HG02885 (cell line): Measurements from ENCODE around the gene ZNF408.
"Not testable (repeated sequence)": the region's sequence is repeated elsewhere in the genome, so short reads cannot be mapped to it uniquely, and the experiment has no call there.

Experiments used
- ATAC-seq: cut with Tn5 transposase; IDR thresholded peaks from one replicate; pipeline ENCODE4 v1.9.1; 2021; ENCODE audit warnings: mild to moderate bottlenecking; ENCODE audit not compliant: unreplicated experiment, poor library complexity

ZNF408 gene

GRCh38 chr11:46700241-46701077 is at the start of gene ZNF408, which contains the start of gene ARHGAP1:
TSS of gene ZNF408 (plus strand) at chr11:46701031. CDS start at chr11:46701048, 17 bp downstream.
TSS of gene ARHGAP1 (minus strand) at chr11:46700619. CDS start at chr11:46696107, 4,512 bp downstream.
- ATAC-seq, result peak; percentile 94

DNA sequence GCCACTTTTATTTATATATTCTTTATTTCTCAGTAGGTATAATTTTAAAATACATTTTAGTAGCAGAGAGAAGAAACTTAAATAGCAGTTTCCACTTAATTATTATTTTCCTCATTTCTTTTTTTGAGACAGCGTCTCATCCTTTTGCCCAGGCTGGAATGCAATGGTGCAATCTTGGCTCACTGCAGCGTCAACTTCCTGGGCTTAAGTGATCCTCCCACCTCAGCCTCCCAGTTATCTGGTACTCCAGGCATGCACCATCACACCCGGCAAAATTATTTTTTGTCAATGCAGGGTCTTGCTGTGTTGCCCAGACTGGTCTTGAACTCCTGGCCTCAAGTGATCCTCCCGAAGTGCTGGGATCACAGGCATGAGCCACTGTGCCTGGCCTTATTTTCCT is 45.2 kb upstream of the ZNF408 start:
- no peak for ATAC-seq

DNA sequence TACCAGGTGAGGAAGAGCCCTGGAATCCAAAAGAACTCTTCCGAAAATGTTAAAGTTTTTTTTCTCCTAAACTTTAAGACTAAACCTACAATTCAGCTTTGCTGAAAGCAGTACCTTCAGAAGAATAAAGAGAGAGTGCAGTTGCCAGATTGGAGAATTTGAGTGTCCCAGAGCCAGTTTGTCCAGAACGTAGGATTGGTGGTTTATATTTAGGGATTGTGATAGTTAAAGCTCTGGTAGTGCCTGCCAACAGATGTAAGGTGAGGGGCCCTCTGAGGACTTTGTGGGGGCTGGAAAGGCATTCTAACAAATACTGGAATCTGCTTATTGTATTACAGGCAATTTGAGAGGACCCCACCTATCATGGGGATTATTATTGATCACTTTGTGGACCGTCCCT is 43.6 kb upstream of the ZNF408 start:
- no peak for ATAC-seq

- no peak for ATAC-seq
Observed at GRCh38 chr11:46658259-46658658, 42.6 kb upstream of the ZNF408 start.

DNA sequence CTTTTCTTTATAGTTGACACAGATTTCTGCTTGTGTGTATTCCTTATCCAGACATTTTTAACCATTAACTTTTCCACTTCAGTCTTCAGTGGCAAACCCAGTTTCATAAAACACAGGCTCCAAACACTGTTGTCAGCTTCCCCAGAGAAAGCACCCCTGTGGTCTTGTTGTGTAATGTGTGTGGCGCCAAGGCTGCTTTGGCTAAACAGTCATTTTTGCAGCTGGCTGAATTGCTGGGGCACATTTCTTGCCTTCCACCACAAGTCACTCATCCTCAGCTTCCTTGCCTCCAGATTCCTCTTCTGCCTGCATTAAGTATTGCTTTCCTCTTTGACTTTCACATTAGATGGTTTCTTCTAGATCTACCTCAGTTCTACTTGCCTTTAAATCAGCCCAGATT is 40.9 kb upstream of the ZNF408 start:
- no peak for ATAC-seq

GRCh38 chr11:46661836-46662235 is 39.0 kb upstream of the ZNF408 start:
- no peak for ATAC-seq

- ATAC-seq, result no peak
Observed at GRCh38 chr11:46662366-46662765, 38.5 kb upstream of the ZNF408 start.

- ATAC-seq, result no peak
Observed at GRCh38 chr11:46663277-46663940, 37.4 kb upstream of the ZNF408 start.

DNA sequence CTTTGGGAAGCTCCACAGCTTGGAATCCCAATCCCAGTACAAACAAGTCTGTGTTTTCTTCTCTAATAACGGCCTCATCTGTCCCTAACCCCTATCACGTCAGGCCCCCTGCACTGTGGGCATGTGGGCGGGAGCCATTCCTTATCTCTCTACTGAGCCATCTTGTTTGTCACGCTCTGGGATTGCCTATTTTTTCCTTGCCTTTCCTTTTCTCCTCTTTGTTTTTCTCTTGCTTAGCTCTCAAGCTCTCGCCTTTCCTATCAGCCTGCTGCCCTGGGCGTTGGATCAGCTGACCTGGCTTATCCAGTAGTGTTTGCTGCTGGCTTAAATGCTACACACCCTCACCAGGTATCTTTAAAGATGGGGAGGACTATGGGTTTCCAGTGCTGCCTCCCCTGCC is 36.2 kb upstream of the ZNF408 start:
- no peak for ATAC-seq

- ATAC-seq, result no peak
Observed at GRCh38 chr11:46665356-46665755, 35.5 kb upstream of the ZNF408 start.

DNA sequence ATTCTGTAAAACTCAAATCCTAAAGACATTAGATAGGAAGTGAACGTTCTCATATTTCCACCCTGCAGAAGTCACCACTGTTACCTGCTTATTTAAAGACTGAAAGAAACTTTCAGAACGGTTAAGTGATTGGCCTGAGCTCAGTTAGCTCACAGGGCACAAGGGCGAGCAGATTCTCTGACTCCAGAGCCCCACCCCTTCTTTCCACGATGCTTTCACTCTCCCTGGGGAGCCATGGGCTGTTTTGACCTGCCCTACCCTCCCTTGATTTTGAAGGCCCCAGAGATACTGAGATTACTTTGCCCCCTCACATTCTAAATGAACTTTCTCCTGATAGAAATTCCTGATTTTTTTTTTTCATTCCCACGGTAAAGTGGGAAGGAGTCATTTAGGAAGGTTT is 34.3 kb upstream of the ZNF408 start:
- no peak for ATAC-seq

GRCh38 chr11:46667043-46667481 is 33.8 kb upstream of the ZNF408 start:
- no peak for ATAC-seq

- no peak for ATAC-seq
Observed at GRCh38 chr11:46668480-46669085, 32.2 kb upstream of the ZNF408 start.

GRCh38 chr11:46669711-46670139 is 31.1 kb upstream of the ZNF408 start:
- no peak for ATAC-seq

GRCh38 chr11:46670521-46670920 is 30.3 kb upstream of the ZNF408 start:
- not testable (repeated sequence) for ATAC-seq

DNA sequence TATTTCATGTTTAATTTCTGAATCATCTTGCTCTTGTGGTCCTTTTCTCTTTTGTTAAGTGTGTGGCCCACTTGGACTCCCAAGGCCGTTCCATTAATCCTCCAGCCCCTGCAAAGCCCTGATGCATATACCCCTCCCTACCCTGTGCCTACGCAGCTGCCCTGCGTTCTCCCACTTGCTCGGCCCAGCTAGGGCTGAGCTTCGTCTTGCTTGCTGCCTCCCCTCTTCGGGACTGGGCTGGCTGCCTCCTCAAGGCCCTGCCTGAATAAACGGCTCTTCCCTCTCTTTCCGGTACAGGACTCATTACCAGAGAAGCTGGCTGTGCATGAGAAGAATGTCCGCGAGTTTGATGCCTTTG is 28.9 kb upstream of the ZNF408 start:
- no peak for ATAC-seq

DNA sequence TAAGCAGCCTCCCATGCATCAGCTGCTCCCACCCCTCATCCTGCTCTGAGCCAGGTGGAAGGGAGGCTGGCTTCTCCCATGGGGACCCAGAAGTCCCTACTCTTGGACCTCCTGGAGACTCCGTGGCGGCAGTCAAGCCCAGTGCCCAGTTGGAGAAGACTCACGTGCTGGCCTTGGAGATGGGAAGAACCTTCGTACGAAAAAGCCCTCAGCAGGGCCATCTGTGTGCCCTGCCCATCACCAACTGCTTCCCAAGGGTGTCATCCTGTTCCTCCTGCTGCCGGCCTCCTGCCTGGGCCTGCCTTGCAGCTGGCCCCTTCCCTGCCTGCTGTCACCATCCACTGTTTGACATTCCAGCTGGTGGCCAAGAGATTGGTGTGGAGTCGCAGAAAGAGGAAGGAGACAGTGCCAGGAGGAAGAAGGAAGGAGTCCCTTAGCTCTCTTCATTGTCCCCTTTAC is 28.4 kb upstream of the ZNF408 start:
- ATAC-seq, result no peak

- ATAC-seq, result no peak
Observed at GRCh38 chr11:46673713-46674462, 26.9 kb upstream of the ZNF408 start.

- ATAC-seq, result no peak
Observed at GRCh38 chr11:46674463-46675287, 26.2 kb upstream of the ZNF408 start.
